ENCODE results near the gene HCN2. TPM values are rescaled to one million over a fixed set of nuclear protein-coding genes. Genes with fewer than 3 reads are reported as not detected.

The HCN2 gene
- polyA plus RNA-seq, 1 of the 3 experiments (the other 2 are of a cell fraction) = 5.6 TPM

- Histone ChIP-seq H3K4me3 (ENCODE audit: low read depth in 2 of 2, low read length in 1 of 2) (peak overlapping the region in 1 of 2 experiments; percentile 93; a peak in 1 of 4 replicates), H3K4me1 (ENCODE audit: control insufficient read depth in 1 of 2, insufficient read depth in 2 of 2, low read depth in 1 of 2, low read length in 1 of 2) (peaks cover 4 to 20% of the 10 kb centered on the region in 2 experiments; a peak in 3 of 4 replicates), H3K27me3 (ENCODE audit: insufficient read depth) (no peaks in the 10 kb centered on the region), H3K9ac (no peak overlapping the region), H3K79me2 (ENCODE audit: insufficient read depth) (peaks cover 28% of the 10 kb centered on the region), H3K9me3 (no peaks in the 10 kb centered on the region), H3K4me2 (peak overlapping the region; percentile 100; the same call in 1 of the 2 replicates), H2AFZ (ENCODE audit: low read depth) (no peak overlapping the region), H3K27ac (ENCODE audit: low read depth in 2 of 2, low read length in 1 of 2) (no peak overlapping the region), H3F3A (replicated peaks; ENCODE audit: insufficient read depth) (no peaks in the 10 kb centered on the region), H3K36me3 (replicated peaks in 1 of 2; ENCODE audit: control insufficient read depth in 1 of 2, insufficient read depth in 2 of 2, low read length in 1 of 2) (no peaks in the 10 kb centered on the region), H4K20me1 (ENCODE audit: insufficient read depth) (no peaks in the 10 kb centered on the region), H3K9me2 (no peaks in the 10 kb centered on the region)
- DNase-seq = no peak
- POLR2A ChIA-PET = no interaction called here
- CTCF ChIA-PET = interaction anchor here (1.0 kb wide), 1 partner anchor 286 kb away, joined by 3 read pairs; no protein-coding TSS in a partner anchor
- TF ChIP-seq SMC3 (IDR thresholded peaks at IDR 0.05; ENCODE audit: low read depth, low read length) (no peak), TCF12 (IDR thresholded peaks at IDR 0.05) (no peak), YY1 (IDR thresholded peaks at IDR 0.05; ENCODE audit: low read depth) (no peak), RAD21 (IDR thresholded peaks at IDR 0.05; ENCODE audit: low read length) (no peak), TEAD4 (IDR thresholded peaks at IDR 0.05; ENCODE audit: borderline replicate concordance, insufficient read depth) (no peak), MEF2A (IDR thresholded peaks at IDR 0.05; ENCODE audit: borderline replicate concordance, low read depth) (no peak), RXRA (IDR thresholded peaks at IDR 0.05; ENCODE audit: borderline replicate concordance, low read depth) (no peak), IRF3 (IDR thresholded peaks at IDR 0.05; ENCODE audit: low read depth, low read length) (no peak), FOSL2 (IDR thresholded peaks at IDR 0.05; ENCODE audit: borderline replicate concordance, low read depth) (no peak), NFIC (IDR thresholded peaks at IDR 0.05; ENCODE audit: borderline replicate concordance) (no peak), TAF1 (IDR thresholded peaks at IDR 0.05; ENCODE audit: borderline replicate concordance, low read depth, low read length) (no peak)
- WGBS (ENCODE audit: low lambda C conversion rate) = 83% methylated on average over 9 of the region's 16 CpGs
Observed at GRCh38 chr19:634975-635652, 45.4 kb downstream of the HCN2 start.

- WGBS (ENCODE audit: low lambda C conversion rate) = 18% methylated on average over 2 of the region's 17 CpGs
Observed at GRCh38 chr19:638906-639252, 49.2 kb downstream of the HCN2 start.

More at GRCh38 chr19:638906-639252, 49.2 kb downstream of the HCN2 start:
- no peaks in the 10 kb centered on the region for H3K9me3 ChIP-seq
- no peaks in the 10 kb centered on the region for H4K20me1 ChIP-seq (ENCODE audit: insufficient read depth)
- CTCF ChIA-PET = no interaction called here
- H3K36me3 ChIP-seq (replicated peaks in 1 of 2; ENCODE audit: control insufficient read depth in 1 of 2, insufficient read depth in 2 of 2, low read length in 1 of 2) = peaks cover 0 to under 1% of the 10 kb centered on the region in 2 experiments
- TF ChIP-seq GATA2 (CRISPR knock-in tag; IDR thresholded peaks at IDR 0.05) (no peak), IRF3 (IDR thresholded peaks at IDR 0.05; ENCODE audit: low read depth, low read length) (no peak), MAX (IDR thresholded peaks at IDR 0.05; ENCODE audit: low read depth) (no peak), RAD21 (IDR thresholded peaks at IDR 0.05; ENCODE audit: low read length) (no peak), CHD2 (IDR thresholded peaks at IDR 0.05; ENCODE audit: low read length, partially characterized antibody) (no peak), MEF2A (IDR thresholded peaks at IDR 0.05; ENCODE audit: borderline replicate concordance, low read depth) (no peak), USF1 (IDR thresholded peaks at IDR 0.05; ENCODE audit: borderline replicate concordance, low read depth) (no peak), FOXJ3 (CRISPR knock-in tag; IDR thresholded peaks at IDR 0.05) (no peak), NFIC (IDR thresholded peaks at IDR 0.05; ENCODE audit: borderline replicate concordance) (no peak), RFX5 (IDR thresholded peaks at IDR 0.05; ENCODE audit: low read length) (no peak), RXRA (IDR thresholded peaks at IDR 0.05; ENCODE audit: borderline replicate concordance, low read depth) (no peak), YY1 (IDR thresholded peaks at IDR 0.05; ENCODE audit: low read depth) (no peak), EP300 (IDR thresholded peaks at IDR 0.05; ENCODE audit: borderline replicate concordance in 1 of 2, low read depth in 1 of 2, low read length in 1 of 2) (no peak), EZH2phosphoT487 (IDR thresholded peaks at IDR 0.05; ENCODE audit: borderline replicate concordance, low read depth) (no peak)
- peaks cover 6% of the 10 kb centered on the region for H3K79me2 ChIP-seq (ENCODE audit: insufficient read depth)
- H3K4me1 ChIP-seq (ENCODE audit: control insufficient read depth in 1 of 2, insufficient read depth in 2 of 2, low read depth in 1 of 2, low read length in 1 of 2) = peaks cover 4 to 14% of the 10 kb centered on the region in 2 experiments; a peak in 3 of 4 replicates
- no peaks in the 10 kb centered on the region for H3K9me2 ChIP-seq
- peak overlapping the region; percentile 53 to 82 for H3K4me3 ChIP-seq (ENCODE audit: low read depth in 2 of 2, low read length in 1 of 2)
- H3F3A ChIP-seq (replicated peaks; ENCODE audit: insufficient read depth) = no peaks in the 10 kb centered on the region
- peak overlapping the region; percentile 78; the same call in 1 of the 2 replicates for H2AFZ ChIP-seq (ENCODE audit: low read depth)
- DNase-seq = no peak
- no peaks in the 10 kb centered on the region for H3K27me3 ChIP-seq (ENCODE audit: insufficient read depth)
- POLR2A ChIA-PET = no interaction called here
- H3K9ac ChIP-seq = no peak overlapping the region
- no peak overlapping the region for H3K27ac ChIP-seq (ENCODE audit: low read depth in 2 of 2, low read length in 1 of 2)
- H3K4me2 ChIP-seq = peak overlapping the region; percentile 91
